ENCODE data around the gene RNF11.

DNA sequence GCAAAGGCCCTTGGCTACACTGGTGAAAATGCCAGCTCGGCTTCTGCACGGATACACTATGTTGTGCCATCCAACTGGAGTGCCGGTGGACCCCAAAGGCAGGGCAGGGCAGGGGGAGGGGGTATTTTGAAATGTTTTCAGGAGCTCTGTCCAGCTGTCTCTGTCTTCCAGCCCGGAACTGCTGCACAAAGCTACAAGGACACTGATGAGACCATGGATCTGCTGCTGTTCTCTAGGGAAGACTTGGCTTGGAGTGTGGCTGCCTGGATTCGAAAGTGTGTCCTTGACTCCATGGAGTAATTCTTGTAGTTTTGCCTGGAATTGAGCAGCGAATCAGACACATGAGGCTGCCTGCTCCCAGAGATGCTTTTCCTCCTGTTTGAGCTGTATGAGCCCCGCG, 51.9 kb downstream of the RNF11 start:
- TF ChIP-seq, protein P1, sequence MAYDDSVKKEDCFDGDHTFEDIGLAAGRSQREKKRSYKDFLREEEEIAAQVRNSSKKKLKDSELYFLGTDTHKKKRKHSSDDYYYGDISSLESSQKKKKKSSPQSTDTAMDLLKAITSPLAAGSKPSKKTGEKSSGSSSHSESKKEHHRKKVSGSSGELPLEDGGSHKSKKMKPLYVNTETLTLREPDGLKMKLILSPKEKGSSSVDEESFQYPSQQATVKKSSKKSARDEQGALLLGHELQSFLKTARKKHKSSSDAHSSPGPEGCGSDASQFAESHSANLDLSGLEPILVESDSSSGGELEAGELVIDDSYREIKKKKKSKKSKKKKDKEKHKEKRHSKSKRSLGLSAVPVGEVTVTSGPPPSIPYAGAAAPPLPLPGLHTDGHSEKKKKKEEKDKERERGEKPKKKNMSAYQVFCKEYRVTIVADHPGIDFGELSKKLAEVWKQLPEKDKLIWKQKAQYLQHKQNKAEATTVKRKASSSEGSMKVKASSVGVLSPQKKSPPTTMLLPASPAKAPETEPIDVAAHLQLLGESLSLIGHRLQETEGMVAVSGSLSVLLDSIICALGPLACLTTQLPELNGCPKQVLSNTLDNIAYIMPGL (CRISPR knock-in tag; IDR thresholded peaks at IDR 0.05; ENCODE audit: borderline replicate concordance), result no peak
- TF ChIP-seq, protein P2, sequence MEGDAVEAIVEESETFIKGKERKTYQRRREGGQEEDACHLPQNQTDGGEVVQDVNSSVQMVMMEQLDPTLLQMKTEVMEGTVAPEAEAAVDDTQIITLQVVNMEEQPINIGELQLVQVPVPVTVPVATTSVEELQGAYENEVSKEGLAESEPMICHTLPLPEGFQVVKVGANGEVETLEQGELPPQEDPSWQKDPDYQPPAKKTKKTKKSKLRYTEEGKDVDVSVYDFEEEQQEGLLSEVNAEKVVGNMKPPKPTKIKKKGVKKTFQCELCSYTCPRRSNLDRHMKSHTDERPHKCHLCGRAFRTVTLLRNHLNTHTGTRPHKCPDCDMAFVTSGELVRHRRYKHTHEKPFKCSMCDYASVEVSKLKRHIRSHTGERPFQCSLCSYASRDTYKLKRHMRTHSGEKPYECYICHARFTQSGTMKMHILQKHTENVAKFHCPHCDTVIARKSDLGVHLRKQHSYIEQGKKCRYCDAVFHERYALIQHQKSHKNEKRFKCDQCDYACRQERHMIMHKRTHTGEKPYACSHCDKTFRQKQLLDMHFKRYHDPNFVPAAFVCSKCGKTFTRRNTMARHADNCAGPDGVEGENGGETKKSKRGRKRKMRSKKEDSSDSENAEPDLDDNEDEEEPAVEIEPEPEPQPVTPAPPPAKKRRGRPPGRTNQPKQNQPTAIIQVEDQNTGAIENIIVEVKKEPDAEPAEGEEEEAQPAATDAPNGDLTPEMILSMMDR (IDR thresholded peaks at IDR 0.05), result no peak
- TF ChIP-seq, protein P3, sequence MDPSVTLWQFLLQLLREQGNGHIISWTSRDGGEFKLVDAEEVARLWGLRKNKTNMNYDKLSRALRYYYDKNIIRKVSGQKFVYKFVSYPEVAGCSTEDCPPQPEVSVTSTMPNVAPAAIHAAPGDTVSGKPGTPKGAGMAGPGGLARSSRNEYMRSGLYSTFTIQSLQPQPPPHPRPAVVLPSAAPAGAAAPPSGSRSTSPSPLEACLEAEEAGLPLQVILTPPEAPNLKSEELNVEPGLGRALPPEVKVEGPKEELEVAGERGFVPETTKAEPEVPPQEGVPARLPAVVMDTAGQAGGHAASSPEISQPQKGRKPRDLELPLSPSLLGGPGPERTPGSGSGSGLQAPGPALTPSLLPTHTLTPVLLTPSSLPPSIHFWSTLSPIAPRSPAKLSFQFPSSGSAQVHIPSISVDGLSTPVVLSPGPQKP (IDR thresholded peaks at IDR 0.05; ENCODE audit: low read depth, low read length), result no peak
- TF ChIP-seq CHD4 (IDR thresholded peaks at IDR 0.05; ENCODE audit: borderline replicate concordance) (no peak), SMC3 (IDR thresholded peaks at IDR 0.05) (no peak), KDM1A (IDR thresholded peaks at IDR 0.05; ENCODE audit: low read depth) (no peak), POLR2A (IDR thresholded peaks at IDR 0.05; ENCODE audit: low read length) (no peak), NR3C1 (IDR thresholded peaks at IDR 0.05) (no peak), NFE2L2 (conservative IDR thresholded peaks at IDR 0.05; ENCODE audit: low read length) (no peak), ESRRA (IDR thresholded peaks at IDR 0.05; ENCODE audit: borderline replicate concordance, low read length) (no peak), POLR2AphosphoS2 (conservative IDR thresholded peaks at IDR 0.05; ENCODE audit: low read length) (no peak), EP300 (IDR thresholded peaks at IDR 0.05) (no peak), CEBPB (IDR thresholded peaks at IDR 0.05) (no peak)
- TF ChIP-seq, protein P4, sequence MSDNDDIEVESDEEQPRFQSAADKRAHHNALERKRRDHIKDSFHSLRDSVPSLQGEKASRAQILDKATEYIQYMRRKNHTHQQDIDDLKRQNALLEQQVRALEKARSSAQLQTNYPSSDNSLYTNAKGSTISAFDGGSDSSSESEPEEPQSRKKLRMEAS (IDR thresholded peaks at IDR 0.05), result no peak
